T1000 (cell line): ENCODE measurements around the gene TFR2.

Experiments
- DNase-seq: peaks from one replicate; lab custom pipeline; 2025; ENCODE audit warnings: mixed read lengths; lab: John Stamatoyannopoulos, UW

Gene TFR2

DNA sequence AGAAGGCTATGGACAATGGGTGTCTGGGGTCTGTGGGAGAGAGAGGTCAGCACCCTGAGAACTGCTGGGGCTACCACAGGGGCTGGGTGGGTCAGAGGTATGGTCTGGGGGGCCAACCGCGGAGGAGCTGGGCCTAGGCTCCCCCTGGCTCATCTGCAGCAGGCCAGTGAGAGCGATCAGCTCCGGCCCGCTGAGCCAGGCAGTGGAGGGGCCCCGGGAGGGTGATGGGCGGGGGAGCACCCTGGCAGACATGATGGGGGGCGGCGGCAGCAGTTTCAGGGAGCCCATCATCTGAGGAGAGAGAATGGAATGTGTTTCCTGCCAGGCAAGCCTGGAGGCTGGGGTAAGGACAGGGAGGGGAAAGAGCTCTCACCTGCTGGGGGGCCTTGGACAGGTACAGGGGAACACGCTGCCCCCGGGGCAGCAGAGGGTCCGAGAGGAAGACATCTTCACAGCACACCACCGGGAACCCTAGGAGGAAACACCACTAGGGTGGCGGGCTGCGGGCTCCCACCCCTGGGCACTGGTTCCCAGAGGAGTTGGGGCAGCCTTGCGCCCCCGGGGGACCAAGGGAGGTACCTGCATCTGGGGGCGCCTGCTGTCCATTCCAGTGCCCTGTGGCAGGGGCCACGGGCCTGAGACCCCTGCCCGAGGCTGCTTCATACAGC is 68.9 kb downstream of the TFR2 start:
- no peak for DNase-seq

DNA sequence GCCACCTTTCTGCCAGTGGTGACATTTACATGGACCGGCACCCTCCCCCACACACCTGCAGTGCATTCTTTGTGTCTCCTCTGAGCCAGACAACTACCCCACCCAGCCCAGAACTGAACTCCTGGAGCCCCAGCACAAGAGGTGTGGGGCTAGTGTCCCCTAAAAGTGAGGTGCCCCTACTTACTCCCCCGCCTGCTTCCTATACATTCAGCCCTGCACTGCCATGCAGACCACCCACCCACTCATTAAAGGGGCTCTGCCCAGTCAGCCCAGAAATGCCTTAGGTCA is 69.6 kb downstream of the TFR2 start:
- DNase-seq, result no peak

DNA sequence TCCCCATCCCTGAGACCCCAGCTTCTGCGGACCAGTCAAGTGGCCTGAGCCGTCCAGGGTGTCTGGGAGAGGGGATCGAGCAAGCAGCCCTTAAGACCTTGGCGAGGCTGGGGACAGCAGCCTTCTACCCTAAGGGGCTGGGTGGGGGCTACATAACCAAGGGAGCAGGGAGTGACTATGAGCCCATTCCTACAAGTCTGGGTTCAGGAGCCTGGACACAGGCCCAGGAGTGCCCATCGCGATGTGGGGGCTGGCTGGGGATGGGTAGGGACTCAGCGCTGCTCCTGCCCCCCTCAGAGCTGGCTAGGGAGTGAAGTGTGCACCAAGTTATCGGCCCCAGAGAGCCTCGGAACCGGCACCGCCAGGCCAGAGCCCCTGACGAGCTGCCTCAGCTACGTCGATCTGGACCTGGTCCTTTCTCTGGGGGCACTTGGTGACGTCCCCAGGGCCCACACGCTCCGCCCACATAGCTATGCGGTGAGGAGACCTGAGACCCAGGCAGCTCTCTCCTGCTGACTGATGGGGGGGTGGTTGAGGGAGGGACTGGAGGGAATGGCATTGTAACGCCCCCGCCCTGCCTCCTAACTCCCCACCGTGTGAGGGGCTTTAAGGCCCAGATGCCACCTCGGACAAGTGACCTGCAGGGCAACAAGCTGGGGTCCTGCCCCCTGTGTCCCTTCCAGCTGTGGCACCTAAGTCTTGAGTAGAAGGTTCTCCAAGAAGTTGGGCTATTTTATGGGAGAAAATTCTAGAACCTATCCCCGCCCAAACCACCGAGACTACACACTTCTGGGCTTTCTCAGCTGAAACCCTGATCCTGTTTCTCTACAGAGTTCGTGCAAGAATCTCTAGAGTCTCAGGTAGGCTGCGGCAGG is 70.2 kb downstream of the TFR2 start:
- DNase-seq, result no peak
